Measurements from ENCODE around the gene EVA1B.

EVA1B gene

GRCh38 chr1:36303244-36303643 lies 20.2 kb downstream of the EVA1B start:
- TF ChIP-seq SPI1 (IDR thresholded peaks at IDR 0.05; ENCODE audit: borderline replicate concordance, low read depth) (no peak), CTCF (IDR thresholded peaks at IDR 0.05; ENCODE audit: insufficient read depth, low read length) (no peak), POLR2AphosphoS5 (IDR thresholded peaks at IDR 0.05; ENCODE audit: low read depth) (no peak), GABPA (IDR thresholded peaks at IDR 0.05; ENCODE audit: low read depth) (no peak), REST (IDR thresholded peaks at IDR 0.05; ENCODE audit: insufficient replicate concordance, low read depth) (no peak)
- Histone ChIP-seq H3K27ac (replicated peaks) (no peak overlapping the region), H3K4me3 (replicated peaks; ENCODE audit: insufficient read depth, low read length) (no peak overlapping the region), H3K27me3 (ENCODE audit: insufficient read depth, poor library complexity, severe bottlenecking) (no peaks in the 10 kb centered on the region)
- no peak for DNase-seq (ENCODE audit: low read depth in 1 of 2, low spot score in 1 of 2)

- no peaks in the 10 kb centered on the region for H3K27me3 ChIP-seq (ENCODE audit: insufficient read depth, poor library complexity, severe bottlenecking)
- H3K4me3 ChIP-seq (replicated peaks; ENCODE audit: insufficient read depth, low read length), result no peak overlapping the region
- TF ChIP-seq POLR2AphosphoS5 (IDR thresholded peaks at IDR 0.05; ENCODE audit: low read depth), result no peak
- TF ChIP-seq REST (IDR thresholded peaks at IDR 0.05; ENCODE audit: insufficient replicate concordance, low read depth), result no peak
- no peak for TF ChIP-seq GABPA (IDR thresholded peaks at IDR 0.05; ENCODE audit: low read depth)
- no peak for TF ChIP-seq CTCF (IDR thresholded peaks at IDR 0.05; ENCODE audit: insufficient read depth, low read length)
- no peak for TF ChIP-seq SPI1 (IDR thresholded peaks at IDR 0.05; ENCODE audit: borderline replicate concordance, low read depth)
- DNase-seq (ENCODE audit: low read depth in 1 of 2, low spot score in 1 of 2), result no peak
- no peak overlapping the region for H3K27ac ChIP-seq (replicated peaks)
These were observed 22.2 kb downstream of the EVA1B start for GRCh38 chr1:36301220-36301619.

- H3K27ac ChIP-seq (replicated peaks), result no peak overlapping the region
- no peak for TF ChIP-seq REST (IDR thresholded peaks at IDR 0.05; ENCODE audit: insufficient replicate concordance, low read depth)
- TF ChIP-seq GABPA (IDR thresholded peaks at IDR 0.05; ENCODE audit: low read depth), result no peak
- TF ChIP-seq POLR2AphosphoS5 (IDR thresholded peaks at IDR 0.05; ENCODE audit: low read depth), result no peak
- no peak for TF ChIP-seq CTCF (IDR thresholded peaks at IDR 0.05; ENCODE audit: insufficient read depth, low read length)
- TF ChIP-seq SPI1 (IDR thresholded peaks at IDR 0.05; ENCODE audit: borderline replicate concordance, low read depth), result no peak
- H3K27me3 ChIP-seq (ENCODE audit: insufficient read depth, poor library complexity, severe bottlenecking), result no peaks in the 10 kb centered on the region
- no peak for DNase-seq (ENCODE audit: low read depth in 1 of 2, low spot score in 1 of 2)
- H3K4me3 ChIP-seq (replicated peaks; ENCODE audit: insufficient read depth, low read length), result no peak overlapping the region
These were observed 22.9 kb downstream of the EVA1B start for GRCh38 chr1:36300526-36300925.
